Right kidney (tissue), 9 donors: Measurements from ENCODE around the gene DUSP14.
A peak's percentile ranks its signal among the peaks of the same experiment; 100 is the strongest.
"Not testable (repeated sequence)": the region's sequence is repeated elsewhere in the genome, so short reads cannot be mapped to it uniquely, and the experiment has no call there.

Experiments used
- DNase-seq: peaks from one replicate; pipeline ENCODE4 v3.0.0-alpha.2; 2016
- long read RNA-seq, 8 donors: transcript quantifications; one replicate each; lab custom pipeline, GENCODE V29; 2026

The DUSP14 gene
- long read RNA-seq, donor 1, transcript DUSP14-206 (3 exons, 1,537 nt) = major isoform, 12 of 12 reads
- long read RNA-seq, donor 1, partial matches to known transcripts = 0 of 12 reads
- long read RNA-seq, donor 1, other reads (novel, unspliced or antisense) = 0 of 12 reads
- long read RNA-seq, donor 2, transcript DUSP14-206 (3 exons, 1,537 nt) = major isoform, 8 of 9 reads
- long read RNA-seq, donor 2, partial matches to known transcripts = 0 of 9 reads
- long read RNA-seq, donor 2, other reads (novel, unspliced or antisense) = 0 of 9 reads
- long read RNA-seq, donor 3, partial matches to known transcripts = 0 of 2 reads
- long read RNA-seq, donor 3, other reads (novel, unspliced or antisense) = 0 of 2 reads
- long read RNA-seq, donor 4, transcript DUSP14-206 (3 exons, 1,537 nt) = major isoform, 13 of 13 reads
- long read RNA-seq, donor 4, partial matches to known transcripts = 0 of 13 reads
- long read RNA-seq, donor 4, other reads (novel, unspliced or antisense) = 0 of 13 reads
- long read RNA-seq, donor 5, transcript DUSP14-206 (3 exons, 1,537 nt) = major isoform, 13 of 13 reads
- long read RNA-seq, donor 5, partial matches to known transcripts = 0 of 13 reads
- long read RNA-seq, donor 5, other reads (novel, unspliced or antisense) = 0 of 13 reads
- long read RNA-seq, donor 6, transcript DUSP14-206 (3 exons, 1,537 nt) = major isoform, 7 of 8 reads
- long read RNA-seq, donor 6, partial matches to known transcripts = 0 of 8 reads
- long read RNA-seq, donor 6, other reads (novel, unspliced or antisense) = 0 of 8 reads
- long read RNA-seq, donor 7 = 0 reads
- long read RNA-seq, donor 8, transcript DUSP14-206 (3 exons, 1,537 nt) = major isoform, 10 of 11 reads
- long read RNA-seq, donor 8, partial matches to known transcripts = 0 of 11 reads
- long read RNA-seq, donor 8, other reads (novel, unspliced or antisense) = 0 of 11 reads

GRCh38 chr17:37489197-37490001 is at the start of gene DUSP14:
TSS of gene DUSP14 (plus strand) at chr17:37489891. CDS start at chr17:37512273, 22,382 bp downstream.
- DNase-seq = peak; percentile 86

- DNase-seq = no peak
Observed at GRCh38 chr17:37440424-37440823, 49.3 kb upstream of the DUSP14 start.

GRCh38 chr17:37441369-37442014 is 48.2 kb upstream of the DUSP14 start:
- not testable (repeated sequence) for DNase-seq

GRCh38 chr17:37446027-37446426 is 43.7 kb upstream of the DUSP14 start:
- no peak for DNase-seq

- DNase-seq = no peak
Observed at GRCh38 chr17:37447641-37448040, 42.0 kb upstream of the DUSP14 start.

GRCh38 chr17:37450112-37450511 is 39.6 kb upstream of the DUSP14 start:
- no peak for DNase-seq

GRCh38 chr17:37457801-37458200 is 31.9 kb upstream of the DUSP14 start:
- not testable (repeated sequence) for DNase-seq

- no peak for DNase-seq
Observed at GRCh38 chr17:37458805-37459204, 30.9 kb upstream of the DUSP14 start.

- no peak for DNase-seq
Observed at GRCh38 chr17:37461668-37462067, 28.0 kb upstream of the DUSP14 start.

- no peak for DNase-seq
Observed at GRCh38 chr17:37462492-37462891, 27.2 kb upstream of the DUSP14 start.

GRCh38 chr17:37463039-37463438 is 26.7 kb upstream of the DUSP14 start:
- no peak for DNase-seq

GRCh38 chr17:37465069-37465616 is 24.5 kb upstream of the DUSP14 start:
- no peak for DNase-seq

- no peak for DNase-seq
Observed at GRCh38 chr17:37466471-37466870, 23.2 kb upstream of the DUSP14 start.

GRCh38 chr17:37470181-37470580 is 19.5 kb upstream of the DUSP14 start:
- DNase-seq = no peak

GRCh38 chr17:37475731-37476420 is 13.8 kb upstream of the DUSP14 start:
- no peak for DNase-seq

- DNase-seq = no peak
Observed at GRCh38 chr17:37476431-37477120, 13.1 kb upstream of the DUSP14 start.

- DNase-seq = no peak
Observed at GRCh38 chr17:37478187-37478586, 11.5 kb upstream of the DUSP14 start.

- DNase-seq = no peak
Observed at GRCh38 chr17:37479025-37479424, 10.7 kb upstream of the DUSP14 start.

- DNase-seq = no peak
Observed at GRCh38 chr17:37480427-37480826, 9.3 kb upstream of the DUSP14 start.

GRCh38 chr17:37481001-37481665 is 8.6 kb upstream of the DUSP14 start:
- no peak for DNase-seq
